Measurements from ENCODE around the gene SNAPC4.
"Not testable (repeated sequence)": the region's sequence is repeated elsewhere in the genome, so short reads cannot be mapped to it uniquely, and the experiment has no call there.

The SNAPC4 gene

DNA sequence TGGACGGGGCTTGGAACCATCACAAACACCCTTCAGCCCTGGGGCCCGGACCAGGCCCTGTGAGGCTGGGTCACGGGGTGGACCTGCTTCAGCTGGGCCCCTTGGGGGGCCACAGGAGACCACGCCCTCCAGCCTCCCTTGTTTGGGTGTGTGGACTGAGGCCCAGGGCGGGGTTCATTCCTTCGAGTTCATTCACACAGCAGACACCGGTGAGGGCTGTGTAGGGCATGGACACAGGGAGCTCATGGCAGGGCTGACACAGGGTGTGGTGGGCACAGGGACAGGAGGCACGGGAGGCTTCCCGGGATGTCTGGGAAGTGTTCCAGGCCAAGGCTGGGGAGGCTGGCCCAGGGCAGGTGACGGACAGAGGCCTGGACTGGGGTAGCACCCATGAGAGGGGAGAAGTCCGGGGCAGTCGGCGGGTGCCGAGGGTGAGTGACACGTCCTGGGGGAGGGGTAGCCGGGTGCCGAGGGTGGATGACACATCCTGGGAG is 45.3 kb downstream of the SNAPC4 start:
- DNase-seq: no peak

DNA sequence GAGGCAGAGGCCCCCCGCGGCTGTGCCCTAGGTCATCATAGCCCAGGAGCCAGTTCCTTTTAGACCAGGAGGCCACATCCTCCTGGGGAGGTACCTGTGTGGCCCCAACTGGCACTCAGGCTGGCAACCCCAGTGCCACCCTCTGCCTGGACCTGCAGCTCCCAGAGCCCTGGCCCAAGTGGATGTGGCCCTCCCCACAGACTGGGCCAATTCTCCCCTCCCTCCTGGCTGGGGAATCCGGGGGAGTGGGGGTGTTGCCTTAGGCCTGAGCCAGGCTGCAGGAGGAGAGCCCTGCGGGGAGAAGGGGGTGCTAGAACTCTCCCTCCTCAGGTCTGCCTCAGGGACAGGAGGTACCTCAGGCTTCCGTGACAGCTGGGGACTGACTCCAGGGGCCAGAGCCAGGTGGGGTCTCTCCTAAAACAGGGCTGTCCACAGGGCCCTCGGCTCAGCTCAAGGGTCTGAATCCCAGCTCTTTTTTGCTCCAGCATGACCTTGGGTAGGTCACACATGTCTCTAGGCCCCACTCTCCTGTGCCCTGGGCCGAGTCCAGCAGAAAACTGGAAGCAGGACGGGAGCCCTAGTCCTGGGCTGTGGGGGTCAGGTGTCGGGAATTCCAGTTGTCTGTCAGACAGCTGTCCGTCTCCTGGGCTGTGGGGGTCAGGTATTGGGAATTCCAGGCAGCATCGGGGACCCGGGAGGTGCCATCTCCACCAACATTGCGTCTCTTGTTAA is 46.0 kb downstream of the SNAPC4 start:
- DNase-seq: no peak

DNA sequence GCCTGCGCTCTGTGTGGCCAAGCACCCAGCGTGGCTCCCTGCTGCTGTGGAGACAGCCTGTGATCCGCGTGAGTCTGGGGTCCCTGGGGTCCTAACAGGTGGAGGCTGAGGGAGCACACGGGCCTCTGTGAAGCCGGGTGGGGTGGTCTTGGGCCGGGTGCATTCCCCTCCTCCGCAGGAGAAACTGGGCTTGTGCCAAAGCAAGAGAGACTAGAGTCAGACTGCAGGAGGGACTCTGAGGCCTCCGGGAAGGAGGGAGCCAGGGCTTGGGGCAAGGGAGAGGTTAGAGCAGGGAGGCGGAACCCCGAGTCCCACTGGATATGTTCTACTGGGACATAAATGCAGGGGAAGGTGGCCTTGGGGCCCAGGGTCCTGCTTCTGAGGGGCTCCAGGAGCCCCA is 46.9 kb downstream of the SNAPC4 start:
- no peak for DNase-seq

DNA sequence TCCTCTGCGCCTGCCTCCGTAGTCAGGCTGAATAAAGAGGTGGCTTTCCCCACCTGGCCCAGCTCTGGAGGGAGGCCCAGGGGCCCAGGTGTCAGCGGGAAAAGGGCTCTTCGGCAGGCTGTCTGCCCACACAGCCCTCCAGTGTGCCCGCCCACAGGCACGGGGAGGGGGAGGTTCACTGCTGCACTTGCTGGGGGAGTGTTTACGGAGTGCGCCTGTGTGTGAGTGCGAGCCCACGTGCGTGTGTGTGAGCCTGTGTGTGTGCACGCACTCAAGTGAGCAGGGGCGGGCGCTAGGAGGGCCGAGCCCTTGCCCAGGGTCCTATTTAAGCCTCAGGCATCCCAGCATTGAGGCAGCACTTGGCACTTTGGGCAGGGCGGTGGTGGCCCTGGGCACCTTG is 47.3 kb downstream of the SNAPC4 start:
- DNase-seq: no peak

DNA sequence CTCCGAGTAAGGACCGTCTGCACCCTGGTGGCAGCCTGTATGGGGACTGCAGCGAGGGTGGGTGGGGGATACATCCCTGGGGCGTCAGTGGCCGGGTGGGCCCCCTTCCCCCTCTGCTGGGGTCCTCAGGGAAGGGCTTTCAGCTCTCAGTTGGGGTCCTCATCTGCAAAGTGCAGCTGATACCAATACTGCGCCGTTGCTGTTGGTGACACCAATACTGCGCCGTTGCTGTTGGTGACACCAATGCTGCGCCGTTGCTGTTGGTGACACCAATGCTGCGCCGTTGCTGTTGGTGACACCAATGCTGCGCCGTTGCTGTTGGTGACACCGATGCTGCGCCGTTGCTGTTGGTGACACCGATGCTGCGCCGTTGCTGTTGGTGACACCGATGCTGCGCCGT is 48.1 kb downstream of the SNAPC4 start:
- not testable (repeated sequence) for DNase-seq

DNA sequence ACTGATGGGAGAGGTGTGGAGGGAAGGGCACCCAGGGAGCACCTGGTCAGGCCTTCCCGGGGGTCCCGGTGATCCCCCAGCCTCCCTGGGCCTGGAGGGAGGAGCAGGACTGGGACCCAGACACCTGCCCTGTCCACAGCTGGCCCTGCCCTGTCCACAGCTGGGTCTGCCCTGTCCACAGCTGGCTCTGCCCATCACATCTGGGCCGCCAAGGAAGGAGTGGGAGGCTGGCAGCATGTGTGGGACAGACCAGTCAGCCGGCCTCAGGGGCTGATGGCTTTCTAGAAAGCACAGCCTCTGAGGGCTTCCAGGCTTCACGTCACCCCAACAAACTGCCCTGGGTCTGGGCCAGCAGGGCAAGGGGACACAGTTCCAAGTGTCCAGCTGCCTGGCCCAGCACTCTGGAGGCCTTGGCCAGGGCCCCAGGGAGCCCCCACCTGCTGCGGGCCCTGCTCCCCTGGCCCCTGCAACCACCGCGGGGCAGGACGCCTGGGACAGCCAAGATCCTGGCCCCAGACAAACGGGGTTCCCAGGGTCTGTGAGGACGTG is 48.6 kb downstream of the SNAPC4 start:
- DNase-seq: no peak
